ENCODE results near the gene CUX1.

GRCh38 chr7:102125127-102125596 is 307.7 kb downstream of the CUX1 start:
- no peak for TF ChIP-seq POLR2A (IDR thresholded peaks at IDR 0.05)
- TF ChIP-seq, protein P1, sequence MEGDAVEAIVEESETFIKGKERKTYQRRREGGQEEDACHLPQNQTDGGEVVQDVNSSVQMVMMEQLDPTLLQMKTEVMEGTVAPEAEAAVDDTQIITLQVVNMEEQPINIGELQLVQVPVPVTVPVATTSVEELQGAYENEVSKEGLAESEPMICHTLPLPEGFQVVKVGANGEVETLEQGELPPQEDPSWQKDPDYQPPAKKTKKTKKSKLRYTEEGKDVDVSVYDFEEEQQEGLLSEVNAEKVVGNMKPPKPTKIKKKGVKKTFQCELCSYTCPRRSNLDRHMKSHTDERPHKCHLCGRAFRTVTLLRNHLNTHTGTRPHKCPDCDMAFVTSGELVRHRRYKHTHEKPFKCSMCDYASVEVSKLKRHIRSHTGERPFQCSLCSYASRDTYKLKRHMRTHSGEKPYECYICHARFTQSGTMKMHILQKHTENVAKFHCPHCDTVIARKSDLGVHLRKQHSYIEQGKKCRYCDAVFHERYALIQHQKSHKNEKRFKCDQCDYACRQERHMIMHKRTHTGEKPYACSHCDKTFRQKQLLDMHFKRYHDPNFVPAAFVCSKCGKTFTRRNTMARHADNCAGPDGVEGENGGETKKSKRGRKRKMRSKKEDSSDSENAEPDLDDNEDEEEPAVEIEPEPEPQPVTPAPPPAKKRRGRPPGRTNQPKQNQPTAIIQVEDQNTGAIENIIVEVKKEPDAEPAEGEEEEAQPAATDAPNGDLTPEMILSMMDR (IDR thresholded peaks at IDR 0.05): peak; percentile 16 to 31 (median 28)

Data from uterus (tissue), 2 donors.